Lung microvascular endothelial cell (primary cell): ENCODE results near the gene PDCD6IP. TPM values are rescaled to one million over a fixed set of nuclear protein-coding genes. Genes with fewer than 3 reads are reported as not detected.
A peak's percentile ranks its signal among the peaks of the same experiment; 100 is the strongest.
"Not testable (repeated sequence)": the region's sequence is repeated elsewhere in the genome, so short reads cannot be mapped to it uniquely, and the experiment has no call there.

Experiments
- DNase-seq, 2 donors: peaks; one replicate each; pipeline versions ENCODE4 v3.0.0 to v3.0.0-alpha.2; 2010; ENCODE audit warnings: low read depth in 2 of 2
- total RNA-seq: library from RNA; depleted of rRNA; stranded (reverse); fragments of >200 nt; gene quantifications from 2 replicates; pipeline ENCODE4 v1.2.1, GENCODE V29; 2014

PDCD6IP gene
- total RNA-seq, 1 donor from 2014 or later = 90.7 TPM

- DNase-seq = peak; percentile 11 to 60
Measured at GRCh38 chr3:33855407-33855806, 57.0 kb downstream of the PDCD6IP start.

GRCh38 chr3:33855884-33856546, 57.6 kb downstream of the PDCD6IP start:
- DNase-seq = peak; percentile 45 to 71

GRCh38 chr3:33857701-33858100, 59.3 kb downstream of the PDCD6IP start:
- not testable (repeated sequence) for DNase-seq

GRCh38 chr3:33858131-33858530, 59.7 kb downstream of the PDCD6IP start:
- DNase-seq = no peak

GRCh38 chr3:33860373-33861050, 62.1 kb downstream of the PDCD6IP start:
- no peak for DNase-seq

- DNase-seq = no peak
Measured at GRCh38 chr3:33865133-33865532, 66.7 kb downstream of the PDCD6IP start.

GRCh38 chr3:33868309-33868708, 69.9 kb downstream of the PDCD6IP start:
- DNase-seq = no peak

GRCh38 chr3:33869977-33870376, 71.5 kb downstream of the PDCD6IP start:
- no peak for DNase-seq

- no peak for DNase-seq
Measured at GRCh38 chr3:33874815-33875214, 76.4 kb downstream of the PDCD6IP start.

GRCh38 chr3:33875680-33876079, 77.2 kb downstream of the PDCD6IP start:
- no peak for DNase-seq

- no peak for DNase-seq
Measured at GRCh38 chr3:33877187-33877586, 78.8 kb downstream of the PDCD6IP start.

- DNase-seq = no peak
Measured at GRCh38 chr3:33879540-33879939, 81.1 kb downstream of the PDCD6IP start.

GRCh38 chr3:33881156-33882064, 83.0 kb downstream of the PDCD6IP start:
- no peak for DNase-seq

GRCh38 chr3:33882296-33882695, 83.9 kb downstream of the PDCD6IP start:
- DNase-seq = no peak

GRCh38 chr3:33883538-33883950, 85.1 kb downstream of the PDCD6IP start:
- DNase-seq = peak; percentile 40 to 55

- peak in 1 of 2 donors; percentile 48 for DNase-seq
Measured at GRCh38 chr3:33883951-33884561, 85.6 kb downstream of the PDCD6IP start.

- DNase-seq = no peak
Measured at GRCh38 chr3:33884701-33885100, 86.3 kb downstream of the PDCD6IP start.

- no peak for DNase-seq
Measured at GRCh38 chr3:33885496-33885895, 87.1 kb downstream of the PDCD6IP start.

GRCh38 chr3:33886015-33886414, 87.6 kb downstream of the PDCD6IP start:
- no peak for DNase-seq

GRCh38 chr3:33887478-33887877, 89.0 kb downstream of the PDCD6IP start:
- no peak for DNase-seq

GRCh38 chr3:33889394-33890039, 91.1 kb downstream of the PDCD6IP start:
- no peak for DNase-seq
